GM23248 (cell line): Measurements from ENCODE around the gene PNPLA1. TPM values are rescaled to one million over a fixed set of nuclear protein-coding genes. Genes with fewer than 3 reads are reported as not detected.

Experiments used
- DNase-seq: peaks from one replicate; pipeline ENCODE4 v3.0.0-alpha.2; 2015
- H2AFZ ChIP-seq: fragments of 200-600 bp; sonication (generic); 2 replicates; pipeline ENCODE4 v1.6.1; 2016; ENCODE audit warnings: antibody characterized with exemption
- H3F3A ChIP-seq: fragments of 200-600 bp; sonication (generic); 2 replicates; pipeline ENCODE4 v1.6.1; 2016; ENCODE audit warnings: mild to moderate bottlenecking, antibody characterized with exemption, mixed run types; ENCODE audit not compliant: insufficient read depth
- H3K27ac ChIP-seq: fragments of 200-600 bp; sonication (generic); 2 replicates; pipeline ENCODE4 v1.5.1; 2016; ENCODE audit warnings: mild to moderate bottlenecking
- H3K27me3 ChIP-seq: fragments of 200-600 bp; sonication (generic); replicated peaks from 2 replicates; pipeline ENCODE4 v1.6.1; 2016; ENCODE audit warnings: mild to moderate bottlenecking; ENCODE audit not compliant: insufficient read depth
- H3K36me3 ChIP-seq: fragments of 200-600 bp; sonication (generic); 2 replicates; pipeline ENCODE4 v1.6.1; 2016; ENCODE audit warnings: low read depth, mild to moderate bottlenecking
- H3K4me1 ChIP-seq: fragments of 200-600 bp; sonication (generic); 2 replicates; pipeline ENCODE4 v1.6.1; 2016; ENCODE audit warnings: mild to moderate bottlenecking; ENCODE audit not compliant: insufficient read depth
- H3K4me2 ChIP-seq: fragments of 200-600 bp; sonication (generic); one replicate; pipeline ENCODE4 v1.6.1; 2016; ENCODE audit warnings: mild to moderate bottlenecking; ENCODE audit not compliant: unreplicated experiment
- H3K4me3 ChIP-seq: fragments of 200-600 bp; sonication (generic); 2 replicates; pipeline ENCODE4 v1.5.1; 2016; ENCODE audit warnings: mild to moderate bottlenecking
- H3K79me2 ChIP-seq: fragments of 200-600 bp; sonication (generic); 2 replicates; pipeline ENCODE4 v1.6.1; 2016; ENCODE audit warnings: mild to moderate bottlenecking; ENCODE audit not compliant: insufficient read depth
- H3K9ac ChIP-seq: fragments of 200-600 bp; sonication (generic); 2 replicates; pipeline ENCODE4 v1.6.1; 2016; ENCODE audit warnings: mild to moderate bottlenecking
- H3K9me2 ChIP-seq: fragments of 200-600 bp; sonication (generic); 2 replicates; pipeline ENCODE4 v1.6.1; 2016; ENCODE audit warnings: mixed run types, mild to moderate bottlenecking, moderate library complexity; ENCODE audit not compliant: insufficient read depth
- H3K9me3 ChIP-seq: fragments of 200-600 bp; sonication (generic); one replicate; pipeline ENCODE4 v1.6.1; 2017; ENCODE audit warnings: low read depth
- H4K20me1 ChIP-seq: fragments of 200-600 bp; sonication (generic); 2 replicates; pipeline ENCODE4 v1.6.0; 2016; ENCODE audit not compliant: insufficient read depth
- EZH2 ChIP-seq: fragments of 200-600 bp; sonication (generic); IDR thresholded peaks from 2 replicates; pipeline ENCODE4 v1.6.1; 2018; ENCODE audit warnings: antibody characterized with exemption, mild to moderate bottlenecking; ENCODE audit not compliant: insufficient read depth, poor library complexity, severe bottlenecking
- EZH2phosphoT487 ChIP-seq: fragments of 200-600 bp; sonication (generic); IDR thresholded peaks from 2 replicates; pipeline ENCODE4 v1.6.1; 2018; ENCODE audit warnings: antibody characterized with exemption, moderate library complexity, mild to moderate bottlenecking, low read depth; ENCODE audit not compliant: insufficient read depth
- WGBS, 2 experiments: methylation state at CpG; one replicate each; pipeline ENCODE4 v1.1.6; 2015 to 2017; ENCODE audit warnings: low lambda C conversion rate in 2 of 2, low coverage in 1 of 2; ENCODE audit errors: missing lambda C conversion rate in 2 of 2; 5-methylcytosine and 5-hydroxymethylcytosine counted together
- in situ Hi-C: fragments of 300-500 bp; cut with MboI; formaldehyde crosslinking; loops from 2 replicates; pipeline ENCODE4 v1.15.0; 2020
- polyA plus RNA-seq: library from polyadenylated mRNA; unstranded; fragments of >200 nt; fragmentation: Nextera tagmentation; extraction: Ambion mirVana; gene quantifications from 2 replicates; pipeline ENCODE4 v1.2.1, GENCODE V29; 2016
- total RNA-seq: library from RNA; depleted of rRNA; stranded (reverse); fragments of >200 nt; shearing (Covaris generic); gene quantifications from 2 replicates; pipeline ENCODE4 v1.2.3, GENCODE V29; 2014

The PNPLA1 gene
- total and polyA plus RNA-seq, 2 experiments from 2014 or later = not detected

DNA sequence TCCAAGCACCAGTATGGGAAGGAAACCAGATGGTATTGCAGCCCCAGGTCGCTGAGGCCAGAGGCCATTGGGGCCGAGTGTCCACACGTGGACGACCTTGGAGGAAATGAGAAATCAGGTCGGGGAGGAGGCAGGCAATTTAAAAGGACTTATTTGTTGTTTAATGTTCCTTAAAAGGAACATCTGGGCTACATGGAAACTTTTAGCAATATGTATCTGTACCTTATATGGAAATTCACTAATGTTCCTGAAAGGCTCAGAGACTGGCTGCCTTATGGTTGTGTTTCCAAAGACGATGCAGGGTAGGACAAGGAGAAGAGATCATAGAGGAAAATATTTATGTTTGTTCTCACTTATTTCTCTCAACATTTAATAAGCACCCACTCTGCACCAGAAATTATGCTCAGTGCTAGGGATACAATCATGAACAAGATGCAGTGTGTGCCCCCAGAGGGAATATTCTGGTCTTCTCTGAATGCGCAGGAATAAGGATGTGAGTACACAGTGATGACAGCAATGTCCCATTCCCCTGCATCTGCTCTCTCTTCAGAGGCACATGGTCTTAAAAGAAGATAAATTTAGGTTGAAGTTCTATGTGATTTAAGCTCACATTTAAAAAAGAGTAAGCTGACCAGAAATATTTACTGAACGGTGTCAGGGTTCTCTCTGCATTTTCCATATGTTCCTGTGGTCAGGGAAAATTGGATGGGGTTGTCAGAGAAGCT is 63.5 kb downstream of the PNPLA1 start:
- 70 to 71% methylated on average over 8 of the region's 8 CpGs for WGBS, 2 experiments
- H2AFZ ChIP-seq = no peak overlapping the region
- H3F3A ChIP-seq = no peaks in the 10 kb centered on the region
- DNase-seq = no peak
- no peak overlapping the region for H3K9ac ChIP-seq
- no peak overlapping the region for H3K27ac ChIP-seq
- H3K4me1 ChIP-seq = no peaks in the 10 kb centered on the region
- H3K4me2 ChIP-seq = no peak overlapping the region
- no peaks in the 10 kb centered on the region for H4K20me1 ChIP-seq
- H3K4me3 ChIP-seq = no peak overlapping the region
- no peaks in the 10 kb centered on the region for H3K79me2 ChIP-seq
- no peaks in the 10 kb centered on the region for H3K9me3 ChIP-seq
- in situ Hi-C loops = no loop called here
- no peaks in the 10 kb centered on the region for H3K36me3 ChIP-seq
- H3K9me2 ChIP-seq = no peaks in the 10 kb centered on the region
- TF ChIP-seq EZH2phosphoT487 (no peak), EZH2 (no peak)
- peaks cover 60% of the 10 kb centered on the region for H3K27me3 ChIP-seq

DNA sequence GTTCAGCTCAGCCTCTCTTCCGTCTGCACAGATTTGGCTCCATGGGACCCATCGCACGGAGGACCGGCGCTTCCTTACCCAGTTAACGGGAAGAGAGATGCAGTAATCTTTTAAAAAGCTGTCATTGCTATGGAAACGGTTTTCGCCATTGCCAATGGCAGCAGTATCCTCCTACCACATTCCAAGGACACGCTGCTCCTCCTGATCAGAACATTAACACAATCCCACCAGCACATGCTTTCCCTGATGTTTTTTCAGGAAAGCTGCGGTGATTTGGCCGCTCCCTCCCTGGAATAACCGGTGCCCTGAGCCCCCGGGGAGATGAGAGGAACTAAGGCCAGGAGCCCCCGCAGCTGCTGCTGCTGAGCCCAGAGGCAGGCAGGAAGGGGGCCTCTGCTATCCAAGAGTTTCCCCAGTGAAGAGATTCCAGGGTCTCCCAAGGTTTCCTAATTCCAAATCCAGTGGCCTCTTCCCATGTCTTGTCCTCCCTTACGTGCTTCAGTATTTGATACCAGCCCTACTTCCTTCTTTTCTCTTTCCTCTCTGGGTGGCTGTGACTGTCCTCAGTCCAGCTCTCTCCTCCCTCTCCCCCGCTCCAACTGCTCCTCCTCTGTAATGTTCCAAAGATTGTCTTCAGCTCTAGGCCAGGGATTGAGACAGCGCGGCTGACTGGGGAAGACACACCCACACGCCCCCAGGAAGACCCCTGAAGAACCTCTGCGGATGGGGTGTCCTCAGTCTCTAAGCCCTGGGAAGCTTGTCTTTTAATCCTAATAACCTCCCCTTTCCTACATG is 64.3 kb downstream of the PNPLA1 start:
- Histone ChIP-seq H3K27me3 (peaks cover 52% of the 10 kb centered on the region), H2AFZ (no peak overlapping the region), H3F3A (no peaks in the 10 kb centered on the region), H3K36me3 (no peaks in the 10 kb centered on the region), H3K9me2 (no peaks in the 10 kb centered on the region), H3K4me1 (no peaks in the 10 kb centered on the region), H3K9me3 (no peaks in the 10 kb centered on the region), H3K4me2 (no peak overlapping the region), H3K79me2 (no peaks in the 10 kb centered on the region), H3K4me3 (no peak overlapping the region), H4K20me1 (no peaks in the 10 kb centered on the region), H3K9ac (no peak overlapping the region), H3K27ac (no peak overlapping the region)
- TF ChIP-seq EZH2 (peak; percentile 18), EZH2phosphoT487 (no peak)
- DNase-seq = peak; percentile 42
- whole genome bisulfite sequencing, 2 experiments = 7 to 8% methylated on average over 20 of the region's 20 CpGs
- in situ Hi-C loops = no loop called here

- H3K4me2 ChIP-seq = no peak overlapping the region
- H3K4me3 ChIP-seq = no peak overlapping the region
- H3K27me3 ChIP-seq = peaks cover 53% of the 10 kb centered on the region
- no peaks in the 10 kb centered on the region for H3F3A ChIP-seq
- in situ Hi-C loops = no loop called here
- no peaks in the 10 kb centered on the region for H3K4me1 ChIP-seq
- no peak for DNase-seq
- H4K20me1 ChIP-seq = no peaks in the 10 kb centered on the region
- H3K9ac ChIP-seq = no peak overlapping the region
- H3K9me3 ChIP-seq = no peaks in the 10 kb centered on the region
- H3K9me2 ChIP-seq = no peaks in the 10 kb centered on the region
- no peak for TF ChIP-seq EZH2
- TF ChIP-seq EZH2phosphoT487 = no peak
- no peaks in the 10 kb centered on the region for H3K79me2 ChIP-seq
- H3K27ac ChIP-seq = no peak overlapping the region
- WGBS, 2 experiments = 74 to 75% methylated on average over 14 of the region's 14 CpGs
- no peaks in the 10 kb centered on the region for H3K36me3 ChIP-seq
- H2AFZ ChIP-seq = no peak overlapping the region
Measured at GRCh38 chr6:36334832-36335459, 65.1 kb downstream of the PNPLA1 start.

- Histone ChIP-seq H3K4me2 (no peak overlapping the region), H3K36me3 (no peaks in the 10 kb centered on the region), H2AFZ (no peak overlapping the region), H3K27ac (no peak overlapping the region), H3K79me2 (no peaks in the 10 kb centered on the region), H3F3A (no peaks in the 10 kb centered on the region), H4K20me1 (no peaks in the 10 kb centered on the region), H3K9me2 (no peaks in the 10 kb centered on the region), H3K9ac (no peak overlapping the region), H3K4me3 (no peak overlapping the region), H3K4me1 (no peaks in the 10 kb centered on the region), H3K27me3 (peaks cover 57% of the 10 kb centered on the region), H3K9me3 (no peaks in the 10 kb centered on the region)
- in situ Hi-C loops = no loop called here
- DNase-seq = no peak
- WGBS, 2 experiments = 83% methylated on average over 14 of the region's 14 CpGs
- TF ChIP-seq EZH2 (no peak), EZH2phosphoT487 (no peak)
Measured at GRCh38 chr6:36335465-36336207, 65.8 kb downstream of the PNPLA1 start.
